GM10847 (cell line): ENCODE data around the gene TMEM184C.

Experiments used
- POLR2A ChIP-seq: IDR thresholded peaks from 2 replicates; pipeline ENCODE4 v1.6.1; 2011; ENCODE audit not compliant: insufficient read length; ENCODE audit errors: extremely low read depth

Gene TMEM184C

DNA sequence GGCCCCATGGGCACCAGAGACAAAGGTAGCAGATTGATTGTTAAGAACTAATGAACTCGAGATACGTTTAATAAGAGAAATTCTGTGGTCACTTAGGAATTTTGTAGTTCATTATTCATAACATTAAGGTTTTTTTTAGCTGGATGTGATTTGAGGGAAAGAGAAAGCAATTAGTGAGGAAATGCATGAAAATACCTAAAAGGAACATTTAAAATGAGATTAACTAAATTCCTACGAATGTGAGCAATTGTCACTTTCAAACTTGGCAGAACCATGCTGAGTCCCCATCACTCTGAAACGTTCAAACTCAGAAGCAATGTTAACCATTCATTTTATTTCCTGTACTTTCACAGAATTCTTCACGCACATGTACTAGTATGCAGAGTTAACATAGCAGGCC lies 60.9 kb downstream of the TMEM184C start:
- no peak for TF ChIP-seq POLR2A

DNA sequence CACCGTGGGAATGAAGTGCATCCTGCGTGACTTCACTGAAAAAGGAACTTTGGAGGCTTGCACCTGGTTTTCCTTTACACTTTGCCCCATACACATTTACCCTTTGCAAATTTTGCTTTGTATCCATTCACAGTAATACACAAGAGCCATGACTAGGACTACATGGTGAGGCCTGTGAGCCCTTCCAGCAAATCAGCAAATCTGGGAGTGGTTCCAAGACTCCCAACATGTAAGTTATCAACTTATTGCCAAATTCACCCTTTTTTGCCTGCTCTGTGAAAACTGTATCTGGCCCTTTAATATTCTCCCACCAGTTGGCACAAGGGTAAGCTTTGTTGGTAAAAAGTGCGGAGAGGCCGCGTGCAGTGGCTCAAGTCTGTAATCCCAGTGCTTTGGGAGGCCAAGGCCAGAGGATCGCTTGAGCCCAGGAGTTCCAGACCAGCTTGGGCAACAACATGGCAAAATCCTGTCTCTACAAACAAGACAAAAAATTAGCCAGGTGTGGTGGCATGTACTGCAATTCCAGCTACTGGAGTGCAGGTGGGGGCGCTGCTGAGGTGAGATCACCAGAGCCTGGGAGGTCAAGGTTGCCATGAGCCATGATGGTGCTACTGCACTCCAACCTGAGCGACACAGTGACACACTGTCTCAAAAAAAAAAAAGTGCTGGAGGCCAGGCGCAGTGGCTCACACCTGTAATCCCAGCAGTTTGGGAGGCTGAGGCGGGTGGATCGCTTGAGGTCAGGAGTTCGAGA lies 61.8 kb downstream of the TMEM184C start:
- TF ChIP-seq POLR2A, result no peak

DNA sequence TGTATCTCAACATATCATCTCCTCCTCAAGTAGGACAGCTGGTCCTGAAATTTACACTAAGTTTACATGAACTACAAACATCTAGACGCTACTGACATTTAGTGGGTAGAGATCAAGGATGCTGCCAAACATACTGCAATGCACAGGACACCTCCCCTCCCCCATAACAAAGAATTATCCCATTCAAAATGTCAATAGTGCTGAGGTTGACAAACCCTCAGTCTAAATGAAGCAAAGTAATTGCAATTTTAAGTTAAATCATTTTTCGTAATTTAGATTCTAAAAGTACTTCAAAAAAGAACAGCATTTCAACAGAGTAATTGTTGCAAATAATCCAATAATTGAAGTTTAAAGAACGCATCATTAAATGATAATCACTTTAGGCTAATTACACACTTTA lies 65.6 kb downstream of the TMEM184C start:
- no peak for TF ChIP-seq POLR2A

DNA sequence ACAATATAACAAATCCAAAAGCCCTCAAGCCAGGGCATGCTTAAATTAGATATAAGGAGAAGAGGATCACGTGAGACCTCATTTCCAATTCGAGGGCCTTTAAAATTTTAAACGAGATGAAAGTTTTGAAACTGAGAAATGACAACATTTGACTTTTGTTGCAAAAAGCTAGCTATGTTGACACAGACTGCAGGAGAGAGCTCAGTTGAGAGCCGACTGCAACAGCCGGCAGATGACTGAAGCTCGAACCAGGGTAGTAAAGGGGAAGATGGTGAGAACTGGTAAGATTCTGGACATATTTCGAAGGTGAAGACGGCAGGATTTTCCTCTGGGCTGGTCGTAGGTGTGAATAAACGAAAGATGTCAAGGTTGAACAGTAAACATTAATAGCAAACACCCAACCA lies 66.0 kb downstream of the TMEM184C start:
- TF ChIP-seq POLR2A, result no peak

DNA sequence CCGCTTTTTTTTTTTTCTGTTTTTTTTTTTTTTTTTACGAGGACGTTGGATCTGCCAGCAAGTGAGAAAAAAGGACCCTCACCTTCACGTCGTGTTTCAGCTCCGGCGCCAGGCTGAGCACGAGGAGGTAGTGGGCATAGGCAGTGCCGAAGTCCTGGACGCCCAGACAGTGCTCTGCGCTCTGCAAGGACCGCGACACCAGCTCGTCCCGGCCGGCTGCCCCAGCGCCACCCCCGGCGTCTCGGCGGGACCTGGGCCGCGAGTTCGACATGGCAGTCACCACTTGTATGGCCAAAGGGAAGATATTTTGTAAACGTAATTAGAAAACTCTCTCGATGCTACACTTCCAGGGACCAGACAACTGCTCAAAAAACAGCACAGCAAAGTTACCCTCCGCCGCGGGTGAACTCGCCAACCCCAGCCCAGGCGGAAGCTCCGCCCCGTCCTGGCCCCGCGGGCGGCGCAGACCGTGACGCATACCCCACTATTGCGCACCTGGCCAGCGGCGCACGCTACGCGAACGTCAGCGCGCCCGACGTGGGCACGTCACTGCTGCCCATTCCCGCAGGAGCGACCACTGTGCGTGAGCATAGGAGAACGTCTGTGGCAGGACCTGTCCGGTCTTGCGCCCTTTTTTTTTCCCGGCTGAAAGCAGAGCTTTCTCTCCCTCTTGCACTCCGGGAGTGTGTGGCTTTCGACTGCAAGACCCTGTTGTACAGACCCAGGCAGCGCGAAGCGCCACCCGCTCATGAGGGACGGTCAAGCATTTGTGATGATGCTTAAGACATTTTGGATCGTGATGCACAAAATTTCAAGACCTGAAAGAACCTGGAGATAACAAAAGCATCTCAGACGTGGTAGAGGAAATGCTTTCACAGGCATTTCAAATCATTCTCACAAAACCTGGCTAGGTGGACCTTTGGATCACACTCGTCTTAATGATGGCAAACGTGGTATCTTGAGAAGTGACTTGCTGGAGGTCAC lies 66.8 kb downstream of the TMEM184C start, which contains the start of gene PRMT9:
PRMT9 (minus strand) TSS at position 447 of the 984 bp plus-strand sequence; CDS start at position 271, 176 bp downstream.
- TF ChIP-seq POLR2A, result peak; percentile 96

DNA sequence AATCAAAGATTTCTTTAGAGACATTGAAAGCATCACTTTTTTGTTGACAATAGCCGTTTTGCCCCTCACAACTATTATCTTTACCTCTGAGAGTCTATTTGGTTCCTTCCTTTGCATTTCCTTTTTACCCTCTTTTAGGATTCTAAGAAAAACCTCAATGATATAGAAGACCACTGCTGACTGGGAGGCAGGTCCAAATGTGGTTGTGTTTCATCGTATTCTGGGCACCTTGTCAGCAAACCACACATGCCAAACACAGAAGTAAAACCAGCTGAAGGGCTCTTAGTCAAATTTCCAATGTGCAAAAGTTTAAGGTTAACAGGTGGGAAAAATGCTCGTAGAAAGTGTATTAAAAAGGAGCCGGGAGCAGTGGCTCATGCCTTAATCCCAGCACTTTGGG lies 71.9 kb downstream of the TMEM184C start:
- TF ChIP-seq POLR2A, result no peak

DNA sequence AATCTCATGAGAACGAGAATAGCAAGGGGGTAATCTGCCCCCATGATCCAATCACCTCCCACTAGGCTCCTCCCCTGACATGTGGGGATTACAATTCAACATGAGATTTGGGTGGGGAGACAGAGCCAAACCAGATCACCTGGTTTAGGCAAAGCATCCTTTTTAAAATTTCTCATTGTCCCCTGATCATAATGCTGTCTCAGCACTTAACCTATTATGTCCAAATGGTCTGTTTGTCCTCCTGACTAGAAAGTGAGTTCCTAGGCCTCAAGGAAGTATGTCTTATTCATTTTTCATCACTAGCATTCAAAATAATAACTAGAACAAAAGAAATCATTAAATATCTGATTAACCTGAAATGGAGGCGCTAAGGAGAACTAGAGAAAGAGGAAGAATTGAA lies 74.6 kb downstream of the TMEM184C start:
- TF ChIP-seq POLR2A, result no peak

DNA sequence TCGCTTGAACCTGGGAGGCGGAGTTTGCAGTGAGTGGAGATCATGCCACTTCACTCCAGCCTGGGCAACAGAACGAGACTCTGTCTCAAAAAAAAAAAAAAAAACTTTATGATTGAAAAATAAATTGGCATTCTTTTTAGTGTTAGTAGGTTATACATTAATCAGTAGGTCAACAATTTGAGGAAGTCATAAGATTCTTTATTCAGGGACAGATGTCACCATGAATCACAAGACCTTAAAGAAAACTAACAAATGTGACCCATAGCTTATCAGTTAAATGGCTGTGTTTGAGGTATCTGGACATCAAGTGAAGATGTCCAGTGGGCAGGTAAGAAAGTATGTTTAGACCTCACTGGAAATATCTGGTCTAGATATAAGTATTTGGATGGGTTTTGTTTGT lies 76.0 kb downstream of the TMEM184C start:
- no peak for TF ChIP-seq POLR2A

DNA sequence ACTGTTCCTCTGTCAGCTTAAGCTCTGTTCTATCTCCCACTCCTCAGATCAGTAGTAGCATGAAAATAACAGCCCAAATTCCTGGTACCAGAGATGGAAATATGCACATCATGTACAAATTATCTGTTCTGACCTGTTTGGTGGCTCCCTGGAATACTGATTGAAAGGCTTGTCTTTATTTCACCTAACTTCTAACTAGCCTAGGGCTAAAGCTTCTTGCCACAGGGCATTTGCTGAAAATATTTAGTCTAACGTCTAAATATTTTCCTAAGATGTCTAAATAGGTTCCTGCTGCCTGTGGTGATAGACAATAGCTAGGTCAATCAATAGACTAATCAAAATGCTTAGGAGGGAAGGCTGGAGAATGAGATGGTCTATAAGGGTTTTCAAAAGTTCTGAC lies 79.7 kb downstream of the TMEM184C start:
- TF ChIP-seq POLR2A, result no peak

DNA sequence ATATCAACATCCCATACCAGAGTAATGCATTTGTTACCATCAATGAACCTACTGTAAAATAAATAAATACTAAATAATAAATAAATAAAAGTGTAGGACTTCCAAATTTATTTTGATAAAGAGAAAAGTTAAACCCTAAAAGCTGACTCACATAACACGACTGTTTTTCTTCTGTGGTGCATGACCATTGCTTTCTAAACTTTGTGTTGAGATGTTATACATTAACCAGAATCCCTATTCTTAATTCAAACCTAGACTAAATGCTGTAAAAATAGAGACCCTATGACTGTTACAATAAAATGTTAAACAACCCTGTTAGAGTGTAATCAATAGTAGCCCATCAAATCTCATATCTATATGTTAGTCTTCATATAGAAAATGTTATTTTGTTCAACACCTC lies 87.6 kb downstream of the TMEM184C start:
- TF ChIP-seq POLR2A, result no peak

DNA sequence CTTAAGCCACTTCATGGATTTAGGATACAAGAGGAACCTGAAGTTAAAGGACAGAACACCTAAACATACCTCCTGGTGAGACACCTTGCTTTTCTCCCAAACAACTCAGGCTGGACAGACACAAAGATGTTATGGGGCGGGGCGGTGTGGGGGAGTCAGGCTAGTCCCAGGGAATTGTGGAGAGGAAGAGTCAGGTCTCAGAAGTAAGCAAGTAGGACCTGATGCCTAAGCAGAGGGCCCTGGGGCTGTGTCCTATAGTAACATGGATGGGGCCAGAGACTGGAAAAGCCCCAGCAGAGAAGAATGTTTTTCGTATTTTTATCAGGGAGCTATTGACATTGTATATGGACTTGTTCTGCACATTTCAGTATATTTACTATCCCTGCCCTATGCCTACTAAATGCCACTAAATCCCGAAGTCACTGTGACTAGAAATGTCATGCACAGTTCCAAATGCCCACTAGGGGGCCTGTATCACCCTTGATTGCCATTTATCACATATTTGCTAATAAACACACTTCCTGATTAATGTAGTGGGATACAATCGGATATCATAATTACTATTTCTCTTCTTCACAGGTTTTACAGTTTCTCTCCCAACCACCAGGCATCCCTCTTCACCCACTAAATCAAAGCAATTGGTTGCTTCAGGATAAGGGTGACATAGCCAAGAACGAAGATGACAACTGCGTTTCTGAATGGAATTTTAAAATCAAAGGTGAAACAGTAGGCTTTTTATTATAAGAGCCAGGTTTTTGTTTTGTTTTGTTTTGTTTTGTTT lies 90.9 kb downstream of the TMEM184C start:
- TF ChIP-seq POLR2A, result no peak

DNA sequence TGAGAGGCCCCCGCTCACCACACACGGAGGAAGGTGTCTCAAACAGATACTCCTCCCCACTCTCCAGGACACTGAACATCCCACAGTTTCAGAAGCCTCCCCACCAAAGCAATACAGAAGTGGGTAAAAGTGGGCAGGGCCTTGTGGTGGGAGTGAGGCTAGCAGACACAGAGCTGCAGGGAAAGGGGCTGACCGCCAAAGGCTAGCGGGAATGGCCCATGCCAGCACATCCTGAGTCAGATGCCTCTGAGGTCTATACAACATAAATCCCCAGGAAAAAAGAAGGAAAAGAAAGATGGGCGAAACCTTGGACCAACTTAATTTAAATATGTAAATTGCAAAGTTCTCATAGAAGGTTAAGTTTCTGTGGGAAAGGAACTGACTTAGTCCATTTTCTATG lies 92.8 kb downstream of the TMEM184C start:
- no peak for TF ChIP-seq POLR2A

DNA sequence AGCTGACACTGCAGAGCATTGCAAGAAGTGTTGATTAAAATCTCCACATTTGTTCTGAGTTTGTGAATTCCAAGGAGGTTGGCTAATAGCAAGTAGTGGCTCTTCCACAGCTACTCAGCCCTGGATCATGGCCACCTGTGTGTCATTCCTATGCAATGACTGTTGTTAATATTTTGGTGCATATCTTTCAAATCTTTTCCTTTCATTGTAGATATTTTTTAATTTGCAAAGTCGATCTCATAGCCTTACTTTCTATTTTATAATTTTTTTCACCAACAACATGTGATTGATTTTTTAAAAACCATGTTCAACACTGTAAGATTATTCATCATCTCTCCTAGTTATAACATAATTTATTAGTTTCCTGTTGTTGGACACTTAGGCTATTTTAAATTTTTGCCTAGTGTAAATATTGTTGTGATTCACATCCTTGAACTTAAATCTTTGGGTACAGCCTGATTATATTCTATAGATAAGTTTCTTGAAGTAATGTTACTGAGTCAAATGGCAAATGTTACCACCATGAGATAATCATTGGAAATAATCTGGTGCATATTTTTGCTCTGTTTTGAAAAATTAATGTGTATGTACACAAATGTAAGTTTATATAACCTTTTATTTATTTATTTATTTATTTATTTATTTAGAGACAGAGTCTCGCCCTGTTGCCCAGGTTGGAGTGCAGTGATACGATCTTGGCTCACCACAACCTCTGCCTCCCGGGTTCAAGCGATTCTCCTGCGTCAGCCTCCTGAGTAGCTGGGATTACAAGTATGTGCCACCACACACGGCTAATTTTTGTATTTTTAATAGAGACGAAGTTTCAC lies 97.6 kb downstream of the TMEM184C start:
- TF ChIP-seq POLR2A, result no peak

DNA sequence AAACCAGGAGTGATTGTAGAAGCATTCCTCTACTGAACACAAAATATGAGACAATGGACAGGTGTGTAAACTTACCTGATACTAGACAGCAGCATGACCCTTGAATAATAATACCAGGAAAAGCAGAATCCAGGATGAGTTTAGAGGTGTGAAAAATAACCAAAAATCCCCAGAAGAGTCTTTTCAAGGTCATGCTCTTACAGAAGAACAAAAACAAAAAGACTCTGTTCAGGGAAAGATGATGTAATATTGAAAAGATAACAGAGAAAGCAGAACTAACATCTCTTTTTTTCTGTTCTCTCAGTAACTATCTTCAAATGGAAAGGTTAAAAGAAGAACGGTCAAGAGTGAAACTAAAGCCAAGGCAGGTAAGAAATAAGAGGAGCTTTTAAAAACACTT lies 100.7 kb downstream of the TMEM184C start:
- TF ChIP-seq POLR2A, result no peak
